ENCODE data around the gene UNG. TPM values are rescaled to one million over a fixed set of nuclear protein-coding genes. Genes with fewer than 3 reads are reported as not detected.

The UNG gene
- total and polyA plus RNA-seq, 9 of the 15 experiments (the other 6 are each of a cell fraction or from before 2014, with no cell fraction given): 8.4 to 59.8 (median 41.0) TPM

DNA sequence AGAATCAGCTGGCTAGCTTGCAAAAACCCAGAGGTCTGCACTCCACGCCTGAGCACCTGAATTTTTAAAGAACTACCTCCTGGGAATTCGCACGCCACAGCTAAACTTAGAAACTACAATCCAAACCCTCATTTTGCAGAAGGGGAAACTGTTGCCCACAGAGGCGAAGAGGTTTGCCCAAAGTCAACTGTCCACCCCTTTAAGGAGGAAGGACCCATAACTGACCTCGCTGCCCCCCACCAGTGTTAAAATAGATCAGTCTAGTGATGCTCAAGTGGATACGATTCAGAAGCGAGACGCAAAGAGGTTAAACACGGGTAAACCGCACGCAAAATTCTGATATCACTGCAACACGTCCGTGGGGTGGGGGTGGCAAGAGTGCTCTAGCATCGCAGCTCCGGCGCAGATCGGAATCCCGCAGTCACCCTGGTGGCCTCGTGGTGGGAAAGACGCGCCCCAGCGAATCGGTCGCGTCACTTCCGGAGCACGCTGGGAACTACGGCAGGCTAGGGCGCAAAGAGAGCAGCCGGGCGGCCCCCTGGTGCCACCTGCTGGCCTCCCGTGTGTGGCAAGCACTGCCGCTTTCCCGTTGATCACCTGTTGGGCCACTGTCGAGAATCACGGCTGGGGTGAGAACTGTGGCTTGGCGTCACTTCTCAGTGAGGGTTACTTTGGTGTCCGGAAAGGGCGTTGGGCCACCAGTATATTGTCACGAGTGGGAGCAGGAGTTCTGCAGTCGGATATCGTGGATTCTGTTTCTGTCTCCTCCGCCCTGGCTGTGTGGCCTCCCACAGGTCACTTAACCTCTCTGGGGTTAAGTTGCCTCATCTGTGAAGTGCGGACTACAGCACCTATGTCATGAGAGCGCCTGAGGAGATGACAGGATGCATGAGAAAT, 4.1 kb upstream of the UNG start, which contains the start of gene ALKBH2 (continued):
- TF ChIP-seq MBD1 (CRISPR knock-in tag; IDR thresholded peaks at IDR 0.05) (no peak), ZNF316 (IDR thresholded peaks at IDR 0.05) (0 out of 2 replicates have a peak, but pooled peaks have one; percentile 5), NR2C2 (CRISPR knock-in tag; IDR thresholded peaks at IDR 0.05) (peak; percentile 80), NR2C2 (tag; IDR thresholded peaks at IDR 0.05) (peak; percentile 89), PTBP1 (IDR thresholded peaks at IDR 0.05; ENCODE audit: low read depth, low read length) (peak; percentile 64; the same call in 1 of the 2 replicates), HNRNPL (IDR thresholded peaks at IDR 0.05; ENCODE audit: low read depth, low read length) (no peak), CBX3 (IDR thresholded peaks at IDR 0.05; ENCODE audit: borderline replicate concordance in 1 of 2, low read length in 2 of 2) (peak in 1 of 2 experiments; percentile 92; a peak in 1 of 3 replicates), ZNF197 (CRISPR knock-in tag; IDR thresholded peaks at IDR 0.05; ENCODE audit: low read depth) (no peak), ZNF134 (CRISPR knock-in tag; conservative IDR thresholded peaks at IDR 0.05) (0 out of 2 replicates have a peak, but pooled peaks have one; percentile 42), ZNF140 (CRISPR knock-in tag; IDR thresholded peaks at IDR 0.05) (no peak), CEBPB (tag; IDR thresholded peaks at IDR 0.05) (0 out of 2 replicates have a peak, but pooled peaks have one; percentile 8), FUS (optimal IDR thresholded peaks at IDR 0.05; ENCODE audit: low read depth, low read length) (no peak), PHF21A (IDR thresholded peaks at IDR 0.05; ENCODE audit: borderline replicate concordance, low read depth) (no peak), ZNF785 (CRISPR knock-in tag; IDR thresholded peaks at IDR 0.05) (no peak), IRF2 (CRISPR knock-in tag; IDR thresholded peaks at IDR 0.05) (no peak), TCF15 (CRISPR knock-in tag; IDR thresholded peaks at IDR 0.05) (no peak), ZBTB8A (IDR thresholded peaks at IDR 0.05; ENCODE audit: partially characterized antibody) (no peak), ZNF717 (CRISPR knock-in tag; IDR thresholded peaks at IDR 0.05) (no peak), ZNF512 (tag; IDR thresholded peaks at IDR 0.05) (no peak), ZNF121 (CRISPR knock-in tag; conservative IDR thresholded peaks at IDR 0.05) (no peak), POLR2A (conservative IDR thresholded peaks at IDR 0.05) (peak; percentile 85), ADNP (tag; IDR thresholded peaks at IDR 0.05) (peak; percentile 68), ZNF75A (CRISPR knock-in tag; IDR thresholded peaks at IDR 0.05) (no peak), ZC3H11A (IDR thresholded peaks at IDR 0.05; ENCODE audit: low read depth, low read length) (no peak), ZEB2 (IDR thresholded peaks at IDR 0.05) (no peak)
- TF ChIP-seq, protein P1, sequence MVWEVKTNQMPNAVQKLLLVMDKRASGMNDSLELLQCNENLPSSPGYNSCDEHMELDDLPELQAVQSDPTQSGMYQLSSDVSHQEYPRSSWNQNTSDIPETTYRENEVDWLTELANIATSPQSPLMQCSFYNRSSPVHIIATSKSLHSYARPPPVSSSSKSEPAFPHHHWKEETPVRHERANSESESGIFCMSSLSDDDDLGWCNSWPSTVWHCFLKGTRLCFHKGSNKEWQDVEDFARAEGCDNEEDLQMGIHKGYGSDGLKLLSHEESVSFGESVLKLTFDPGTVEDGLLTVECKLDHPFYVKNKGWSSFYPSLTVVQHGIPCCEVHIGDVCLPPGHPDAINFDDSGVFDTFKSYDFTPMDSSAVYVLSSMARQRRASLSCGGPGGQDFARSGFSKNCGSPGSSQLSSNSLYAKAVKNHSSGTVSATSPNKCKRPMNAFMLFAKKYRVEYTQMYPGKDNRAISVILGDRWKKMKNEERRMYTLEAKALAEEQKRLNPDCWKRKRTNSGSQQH (CRISPR knock-in tag; IDR thresholded peaks at IDR 0.05): no peak

Data from K562 (cell line).